GM18508 (cell line): ENCODE measurements around the gene LDB1.

Experiments
- ATAC-seq: cut with Tn5 transposase; IDR thresholded peaks from one replicate; pipeline ENCODE4 v1.9.1; 2021; ENCODE audit warnings: moderate number of reproducible peaks; ENCODE audit not compliant: insufficient read depth, unreplicated experiment

The LDB1 gene

DNA sequence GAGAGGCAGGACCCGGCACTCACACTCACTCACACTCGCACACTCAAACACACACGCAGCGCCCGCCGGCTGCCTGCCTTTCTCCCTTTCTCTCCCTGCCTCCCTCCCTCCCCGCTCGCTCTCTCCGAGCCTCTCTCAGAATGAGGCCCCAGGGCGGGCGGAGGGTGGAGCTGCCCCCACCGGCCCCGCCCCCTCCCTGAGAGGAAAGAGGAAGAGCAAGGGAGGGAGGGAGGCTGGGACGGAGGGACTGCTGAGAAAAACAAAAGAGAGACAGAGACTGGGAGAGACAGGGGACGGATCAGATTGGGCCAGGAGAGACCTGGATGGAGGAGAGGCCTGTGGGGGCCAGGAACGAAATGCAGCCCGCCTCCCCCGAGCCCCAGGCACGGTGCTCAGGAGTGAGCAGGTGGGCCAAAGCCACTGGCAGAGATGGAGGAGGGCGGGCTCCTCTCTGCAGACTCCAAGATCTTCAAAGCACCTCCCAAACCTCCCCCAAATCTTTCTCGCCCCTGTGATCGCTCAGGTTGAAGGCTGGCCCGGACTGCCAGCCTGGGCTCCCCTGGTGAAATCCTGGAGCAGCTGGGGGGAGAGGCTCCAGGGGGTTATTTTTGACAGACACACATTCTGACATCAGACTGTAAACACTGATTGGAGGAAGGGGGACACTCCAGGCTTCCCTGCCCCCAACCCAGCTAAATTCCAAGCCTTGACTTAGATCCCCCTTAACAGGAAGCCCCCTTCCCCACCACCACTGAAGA lies 5.1 kb downstream of the LDB1 start:
- no peak for ATAC-seq

DNA sequence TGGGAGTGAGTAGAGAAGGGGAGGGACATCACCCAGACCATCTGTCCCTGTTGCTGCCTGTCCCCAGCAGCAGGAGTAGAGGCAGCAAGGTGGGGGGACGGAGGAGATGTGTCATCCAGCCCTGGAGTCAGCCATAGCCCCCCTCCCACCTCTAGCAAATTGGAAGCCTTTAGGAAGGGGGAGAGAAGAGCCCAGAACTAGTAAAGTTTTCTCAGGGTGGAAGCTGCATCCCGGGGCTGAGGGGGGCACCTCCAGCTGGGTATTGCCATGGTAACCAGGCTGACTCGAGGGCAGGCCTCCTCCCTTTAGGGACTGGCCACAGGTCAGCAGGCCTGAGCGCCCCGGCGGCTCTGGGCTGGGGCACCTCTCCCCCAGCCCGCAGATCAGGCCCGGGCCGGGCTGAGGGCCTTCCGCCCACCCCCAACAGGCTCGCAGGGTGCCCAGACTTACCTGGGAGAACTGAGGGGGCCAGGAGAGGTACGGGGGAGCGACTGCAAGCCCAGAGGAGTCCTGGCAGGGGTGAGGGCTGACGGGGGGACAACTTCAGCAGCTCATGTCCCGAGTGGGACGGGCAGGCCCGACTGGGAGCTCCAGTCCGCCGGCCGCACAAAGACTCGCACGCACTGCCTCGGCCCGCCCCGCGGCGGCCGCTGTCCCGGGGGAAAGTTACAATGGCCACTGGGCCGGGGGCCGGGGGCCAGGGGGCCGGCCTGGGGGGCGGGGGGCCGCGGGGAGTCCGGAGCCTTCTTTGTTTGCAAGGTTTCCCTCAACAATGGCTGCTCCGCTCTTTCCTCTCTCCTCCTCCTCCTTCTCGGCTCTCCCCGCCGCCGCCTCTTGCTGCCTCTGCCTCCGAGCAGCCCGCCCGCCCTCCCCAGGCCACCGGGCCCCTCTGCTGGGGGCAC lies 6.0 kb downstream of the LDB1 start:
- no peak for ATAC-seq

DNA sequence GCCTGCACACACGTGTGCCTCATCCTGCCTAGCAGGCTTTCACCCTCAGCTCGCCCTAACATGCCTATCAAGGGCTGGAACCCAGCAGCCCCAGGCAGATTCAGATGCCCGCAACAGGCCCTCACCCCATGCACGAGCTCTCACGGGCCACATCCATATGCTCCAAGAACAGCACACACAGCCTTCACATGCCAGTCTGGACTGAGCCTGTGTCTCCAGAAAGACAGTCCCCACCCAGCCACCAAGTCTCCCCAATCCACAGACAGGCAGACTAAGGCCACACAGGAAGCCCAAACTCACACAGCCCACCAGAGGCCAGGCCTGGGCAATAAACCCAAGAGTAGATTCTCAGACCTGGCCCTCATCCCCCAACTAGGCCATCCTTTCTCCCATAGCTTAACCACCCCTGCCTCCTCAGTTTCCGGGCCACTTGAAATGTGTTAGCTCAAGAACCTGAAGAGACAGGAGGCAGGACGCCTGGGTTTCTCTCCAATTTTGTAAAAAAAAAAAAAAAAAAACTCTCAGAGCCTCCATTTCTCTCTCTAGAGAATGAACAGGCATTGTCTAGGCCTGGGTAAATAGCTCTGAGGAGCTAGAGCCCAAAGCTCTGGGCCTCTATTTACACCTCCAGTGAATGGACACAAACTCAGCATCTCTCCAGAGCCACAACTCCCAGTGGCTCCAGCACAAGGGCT lies 6.8 kb downstream of the LDB1 start:
- ATAC-seq: no peak

DNA sequence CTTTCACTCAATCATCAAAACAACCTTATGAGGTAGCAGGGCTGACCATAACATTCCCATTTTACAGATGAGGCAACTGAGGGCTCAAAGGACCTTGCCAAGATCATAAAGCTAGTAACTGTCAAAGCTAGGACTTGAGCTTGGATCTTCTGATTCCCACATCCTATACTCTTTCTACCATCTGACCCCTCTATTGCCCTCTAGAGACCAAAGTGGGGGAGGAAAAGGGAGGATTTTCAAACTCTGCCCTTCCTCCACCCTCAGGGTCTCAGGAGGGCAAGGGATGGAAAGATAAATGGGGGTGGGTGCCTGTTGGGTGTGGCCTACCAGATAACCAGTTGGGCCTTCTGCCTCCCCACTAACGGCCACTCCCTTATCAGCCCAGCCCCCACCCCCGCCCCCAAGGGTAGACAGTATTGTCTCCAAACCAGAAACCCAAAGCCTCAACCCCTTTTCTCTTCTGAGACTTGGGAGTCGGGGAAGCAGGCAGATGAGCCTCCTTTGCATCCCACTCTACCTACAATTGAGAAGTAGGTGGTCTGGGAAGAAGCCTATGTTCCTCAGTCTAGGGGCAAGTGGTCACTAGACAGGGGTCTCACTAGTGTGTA lies 7.9 kb downstream of the LDB1 start:
- no peak for ATAC-seq

DNA sequence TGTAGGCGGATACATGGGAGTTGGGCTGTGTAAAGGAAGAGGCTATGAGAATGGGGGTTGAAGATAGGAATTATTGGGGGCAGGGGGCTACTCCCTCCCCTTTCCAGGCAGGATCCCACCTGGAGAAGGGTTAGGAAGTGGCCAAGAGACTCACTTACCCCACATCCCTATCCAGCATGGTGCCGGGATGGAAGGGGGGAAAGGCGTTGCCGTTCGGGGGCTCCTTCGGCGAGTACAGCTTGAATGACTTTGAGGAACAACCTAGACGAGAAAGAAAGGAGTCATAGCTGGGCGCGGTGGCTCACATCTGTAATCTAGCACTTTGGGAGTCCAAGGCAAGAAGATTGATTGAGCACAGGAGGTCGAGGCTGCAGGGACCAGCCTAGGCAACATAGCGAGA lies 8.9 kb downstream of the LDB1 start:
- ATAC-seq: no peak

DNA sequence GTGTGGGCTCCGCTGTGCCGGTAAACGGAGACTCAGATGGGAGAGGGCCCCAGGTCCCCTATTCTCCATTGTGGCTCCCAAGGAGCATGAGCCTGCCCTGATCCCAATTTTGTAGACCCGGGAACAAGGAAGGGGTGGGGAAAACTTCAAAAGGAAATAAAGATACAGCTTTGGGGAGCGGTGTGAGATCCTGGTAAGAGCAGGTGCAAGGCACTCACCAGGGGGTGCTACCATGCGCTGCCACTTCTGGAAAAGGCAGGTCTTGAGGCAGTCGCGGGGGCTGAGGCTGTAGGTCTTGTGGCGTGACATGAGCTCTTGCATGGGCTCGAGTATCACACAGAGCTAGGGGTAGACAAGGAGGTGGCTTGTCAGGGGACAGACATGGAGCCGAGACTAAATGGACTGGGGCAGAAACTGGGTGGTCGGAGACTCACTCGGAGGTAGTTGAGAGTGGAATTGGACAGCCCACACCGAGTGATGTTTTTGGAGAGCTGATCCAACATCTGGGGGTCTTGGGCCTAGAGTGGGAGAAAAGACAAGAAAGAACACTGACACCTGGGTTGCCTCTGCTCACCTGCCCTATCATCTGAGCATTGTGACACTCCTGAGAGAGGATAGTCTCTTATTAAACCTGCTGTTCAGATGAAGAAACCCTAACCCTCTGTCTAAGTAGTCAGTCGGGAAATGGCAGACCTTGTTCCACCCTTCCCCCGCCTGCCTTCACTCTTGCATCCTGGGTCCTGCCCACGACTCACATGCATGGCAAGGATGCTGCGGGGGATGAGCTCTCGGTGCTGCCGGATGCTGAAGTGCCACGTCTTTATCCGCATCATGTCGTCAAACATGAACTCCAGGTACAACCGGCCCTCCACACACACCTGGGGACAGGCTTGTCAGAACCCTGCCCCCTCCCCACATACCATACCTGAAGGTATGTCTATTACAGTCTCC lies 10.7 kb downstream of the LDB1 start:
- no peak for ATAC-seq

DNA sequence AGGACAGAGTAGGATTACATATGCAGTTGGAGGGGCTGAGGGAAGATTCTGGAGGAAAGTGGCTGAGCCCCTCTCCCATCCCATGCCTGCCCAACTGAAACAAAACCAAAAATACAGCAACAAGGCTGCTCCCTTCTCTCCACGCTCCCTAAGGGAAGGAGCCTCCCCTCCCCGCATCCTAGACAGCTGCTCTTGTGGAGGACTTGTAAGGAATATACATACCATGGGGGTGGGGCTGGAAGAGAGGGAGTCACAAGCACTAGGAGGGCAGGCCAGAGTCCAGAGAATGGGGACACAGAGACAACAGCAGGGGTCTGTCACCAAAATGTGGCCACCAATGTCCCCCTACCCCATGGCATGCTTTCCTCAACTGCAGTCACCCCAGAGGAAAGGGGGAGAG lies 13.2 kb downstream of the LDB1 start:
- ATAC-seq: no peak

DNA sequence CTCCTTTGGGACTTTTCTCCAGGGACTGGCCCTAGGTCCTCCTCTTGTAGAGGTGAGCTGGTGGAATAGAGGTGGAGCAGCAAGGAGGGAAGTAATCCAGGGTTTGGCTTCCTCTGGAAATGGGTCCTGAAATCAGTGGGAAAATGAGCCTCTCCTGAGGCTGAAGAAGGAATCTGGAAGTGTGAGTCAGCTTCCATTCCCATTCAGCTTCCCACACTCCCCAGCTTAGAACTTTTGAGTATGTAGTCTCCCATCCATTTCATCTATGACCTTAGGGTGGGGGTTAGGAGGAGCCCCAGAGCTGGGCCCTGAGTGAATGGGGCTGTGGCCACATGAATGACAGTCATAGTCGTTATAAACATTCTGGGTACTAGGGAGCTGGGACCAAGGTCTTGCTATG lies 17.7 kb downstream of the LDB1 start:
- ATAC-seq: no peak

DNA sequence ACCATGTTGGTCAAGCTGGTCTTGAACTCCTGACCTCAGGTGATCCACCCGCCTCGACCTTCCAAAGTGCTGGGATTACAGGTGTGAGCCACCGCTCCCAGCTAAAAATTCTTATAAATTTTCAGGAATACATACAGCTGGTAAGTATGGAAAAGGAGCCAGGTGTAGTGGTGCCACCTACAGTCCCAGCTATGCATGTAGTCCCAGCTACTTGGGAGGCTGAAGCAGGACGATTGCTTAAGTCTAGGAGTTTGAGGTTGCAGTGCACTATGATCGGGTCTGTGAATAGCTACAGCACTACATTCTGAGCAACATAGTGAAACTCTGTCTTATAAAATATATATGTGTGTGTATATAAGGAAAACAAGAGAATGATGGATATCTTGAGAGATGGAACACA lies 19.0 kb downstream of the LDB1 start:
- ATAC-seq: no peak

DNA sequence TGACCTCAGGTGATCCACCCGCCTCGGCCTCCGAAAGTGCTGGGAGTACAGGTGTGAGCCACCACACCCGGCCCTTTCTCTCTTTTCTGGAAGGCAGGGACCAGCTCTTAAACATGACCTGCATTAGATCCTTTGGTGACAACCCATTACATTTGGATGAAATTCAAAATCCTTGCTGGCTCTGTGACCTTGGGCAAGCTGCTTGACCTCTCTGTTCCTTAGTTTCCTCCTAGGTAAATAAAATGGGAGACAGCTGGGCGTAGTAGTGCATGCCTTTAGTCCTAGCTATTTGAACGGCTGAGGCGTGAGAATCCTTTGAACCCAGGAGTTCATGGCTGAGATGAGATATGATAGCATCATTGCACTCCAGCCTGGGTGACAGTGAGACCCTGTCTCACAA lies 23.7 kb downstream of the LDB1 start:
- no peak for ATAC-seq

DNA sequence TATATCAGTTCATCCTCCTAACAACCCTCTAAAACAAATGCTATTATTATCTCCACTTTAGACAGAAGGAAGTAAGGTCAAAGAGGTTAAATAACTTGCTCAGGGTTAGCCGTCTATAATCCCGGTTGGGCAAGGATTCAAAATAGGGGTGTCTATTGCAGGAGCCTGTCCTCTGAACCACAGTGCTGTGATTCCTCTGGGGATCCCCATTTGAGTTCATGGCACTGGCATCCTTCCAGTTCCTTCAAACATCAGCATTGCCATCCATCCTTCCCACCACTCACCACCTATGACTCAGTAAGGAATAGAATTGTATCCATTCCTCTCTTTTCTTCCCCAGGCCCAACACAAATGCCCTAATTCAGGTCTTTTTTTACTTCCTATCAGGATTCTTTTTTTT lies 29.4 kb downstream of the LDB1 start:
- no peak for ATAC-seq

DNA sequence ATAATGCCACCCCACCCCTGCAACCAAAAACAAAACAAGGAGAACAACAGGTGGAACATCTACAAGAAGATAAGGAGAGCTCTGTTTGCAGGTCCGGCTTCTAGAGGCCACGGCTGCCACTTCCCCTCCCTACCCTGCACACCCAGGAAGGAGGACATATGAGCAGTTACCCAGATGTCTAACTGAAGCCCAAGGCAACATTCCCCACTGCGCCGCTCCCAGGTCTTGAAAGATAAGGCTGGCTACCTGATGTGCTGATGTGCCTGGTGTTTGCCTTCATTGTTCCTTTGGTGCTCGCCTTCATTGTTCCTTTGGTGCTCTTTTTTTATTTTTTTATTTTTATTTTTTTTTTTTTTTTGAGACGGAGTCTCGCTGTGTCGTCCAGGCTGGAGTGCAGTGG lies 34.0 kb downstream of the LDB1 start:
- no peak for ATAC-seq

DNA sequence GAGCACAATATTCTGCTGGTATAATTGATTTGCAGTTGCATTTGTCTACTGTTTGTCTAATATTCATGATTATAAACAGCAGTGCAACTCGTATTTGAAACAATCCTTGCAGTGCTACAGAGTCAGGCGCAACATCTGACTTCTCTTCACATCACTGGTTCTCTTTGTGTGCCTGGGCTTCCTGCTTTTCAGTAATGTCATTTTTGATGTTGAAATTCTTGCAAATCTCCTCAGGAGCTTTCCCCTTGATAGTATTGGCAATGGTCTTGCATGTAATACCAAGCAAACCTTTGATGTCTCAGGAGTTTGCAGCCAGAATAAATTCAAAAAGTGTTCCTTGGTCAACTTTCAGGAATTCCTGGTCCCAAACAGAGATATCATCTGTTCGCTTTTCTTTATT lies 34.8 kb downstream of the LDB1 start:
- ATAC-seq: no peak

DNA sequence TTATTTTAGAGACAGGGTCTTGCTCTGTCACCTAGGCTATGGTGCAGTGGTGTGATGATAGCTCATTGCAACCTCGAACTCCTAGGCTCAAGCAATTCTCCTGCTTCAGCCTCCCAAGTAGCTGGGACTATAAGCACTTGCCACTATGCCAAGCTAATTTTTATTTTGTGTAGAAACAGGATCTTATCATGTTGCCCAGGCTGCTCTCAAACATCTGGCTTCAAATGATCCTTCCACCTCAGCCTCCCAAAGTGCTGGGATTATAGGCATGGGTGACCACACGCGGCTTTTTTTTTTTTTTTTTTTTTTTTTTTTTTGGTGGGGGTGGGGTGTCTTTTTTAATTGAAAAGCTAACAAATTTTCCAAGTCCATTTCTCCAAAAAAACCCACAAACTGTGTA lies 36.6 kb downstream of the LDB1 start:
- ATAC-seq: no peak

DNA sequence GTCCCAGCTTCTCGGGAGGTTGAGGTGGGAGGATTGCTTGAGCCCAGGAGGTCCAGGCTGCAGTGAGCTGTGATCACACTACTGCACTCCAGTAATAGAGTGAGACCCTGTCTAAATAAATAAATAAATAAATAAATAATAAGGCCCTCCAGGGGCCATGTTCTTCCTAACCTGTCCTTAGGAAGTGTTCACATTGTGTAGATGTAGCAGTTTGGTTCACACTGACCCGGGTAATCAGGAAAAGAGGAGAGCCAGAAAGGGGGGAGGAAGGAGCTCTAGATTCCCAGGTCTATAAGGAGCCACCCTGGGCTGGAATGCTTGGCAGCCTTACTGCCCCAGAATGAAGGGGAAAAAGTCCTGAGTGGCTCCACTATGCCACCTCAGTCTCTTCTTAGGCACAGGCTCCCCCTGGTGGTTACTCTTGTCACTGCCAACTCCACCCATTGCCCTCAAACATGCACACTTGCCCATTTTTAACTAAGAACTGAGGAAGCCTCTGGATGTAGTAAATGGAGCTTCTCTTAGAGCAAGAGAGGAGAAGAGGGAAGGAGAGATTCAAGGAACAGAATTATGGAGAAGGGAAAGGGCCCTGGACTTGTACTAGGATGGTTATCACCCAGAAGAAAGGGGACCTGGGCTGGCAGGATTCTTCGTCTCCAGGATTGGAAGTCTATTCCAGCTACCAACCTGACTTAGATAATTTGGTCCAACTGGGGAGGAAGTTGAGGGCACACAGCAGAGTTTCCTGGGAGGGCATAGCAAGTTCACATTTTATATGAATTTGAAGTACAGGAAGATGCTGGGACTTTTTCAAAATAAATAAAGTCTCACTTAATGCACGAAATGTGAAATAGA lies 47.3 kb downstream of the LDB1 start:
- ATAC-seq: no peak

DNA sequence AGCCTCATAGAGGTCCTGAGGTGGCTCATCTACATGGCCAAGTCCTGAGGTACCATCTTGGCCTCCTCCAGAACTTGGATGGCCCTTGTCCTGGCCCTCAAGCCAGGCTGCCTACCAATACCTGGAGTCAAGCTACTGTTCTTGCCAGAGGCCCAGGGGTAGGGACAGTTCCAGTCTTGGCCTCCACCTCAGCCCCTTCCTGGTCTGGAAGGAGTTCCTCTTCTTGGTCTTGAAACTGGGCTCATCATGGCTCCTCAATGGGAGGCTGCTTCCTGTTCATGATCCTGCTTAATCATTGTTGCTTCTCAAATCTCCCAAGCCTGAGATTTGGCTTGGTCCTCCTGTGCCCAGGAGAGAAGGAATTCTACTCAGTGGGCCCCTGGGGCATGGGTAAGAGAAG lies 51.1 kb downstream of the LDB1 start:
- ATAC-seq: no peak

DNA sequence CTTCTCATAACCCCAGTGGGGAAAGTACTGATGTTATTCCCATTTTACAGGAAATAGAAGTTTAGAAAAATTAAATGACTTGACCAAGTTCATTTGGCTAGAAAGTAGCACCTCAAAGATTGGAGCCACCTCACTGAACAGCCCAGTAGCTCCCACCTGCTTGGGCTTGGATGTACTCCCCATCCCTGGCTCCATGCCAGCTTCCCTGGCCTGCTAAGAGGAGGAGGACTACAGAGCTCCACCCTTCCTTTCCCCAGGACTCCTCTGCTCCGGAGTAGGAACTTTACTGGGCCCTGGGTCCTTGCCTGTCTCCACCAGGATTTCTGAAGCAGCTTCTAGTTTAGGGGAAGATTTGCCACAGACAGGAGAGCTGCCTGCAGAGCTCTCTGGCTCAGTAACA lies 52.0 kb downstream of the LDB1 start:
- no peak for ATAC-seq

DNA sequence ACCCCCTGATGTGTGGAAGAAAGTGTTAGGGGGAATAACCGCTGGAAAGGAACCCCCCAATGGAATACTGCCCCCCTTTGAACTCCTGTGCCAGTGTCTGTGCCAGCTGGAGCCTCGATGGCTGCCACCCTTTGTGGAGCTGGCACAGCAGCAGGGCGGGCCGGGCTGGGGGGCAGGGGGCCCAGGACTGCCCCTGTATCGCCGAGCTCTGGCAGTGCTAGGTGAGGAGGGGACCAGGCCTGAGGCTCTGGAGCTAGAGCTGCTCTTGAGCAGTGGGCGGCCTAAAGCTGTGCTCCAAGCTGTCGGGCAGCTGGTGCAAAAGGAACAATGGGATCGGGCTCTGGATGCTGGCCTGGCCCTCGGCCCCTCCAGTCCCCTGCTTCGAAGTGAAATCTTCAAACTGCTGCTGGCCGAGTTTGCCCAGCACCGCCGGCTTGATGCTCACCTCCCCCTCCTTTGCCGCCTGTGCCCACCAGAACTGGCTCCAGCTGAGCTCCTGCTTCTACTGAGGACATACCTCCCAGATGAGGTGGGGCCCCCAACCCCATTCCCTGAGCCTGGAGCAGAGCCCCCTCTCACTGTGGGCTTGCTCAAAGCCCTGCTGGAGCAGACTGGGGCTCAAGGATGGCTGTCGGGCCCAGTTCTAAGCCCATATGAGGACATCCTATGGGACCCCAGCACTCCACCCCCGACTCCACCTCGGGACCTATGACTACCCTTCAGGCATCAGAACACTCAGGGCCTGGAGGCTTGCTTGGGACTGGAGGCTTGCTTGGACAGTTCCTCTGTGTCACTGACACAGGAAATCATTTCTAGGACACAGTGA lies 52.9 kb downstream of the LDB1 start:
- ATAC-seq: no peak
